HG02973 (cell line): ENCODE results near the gene LHX2.

Source experiments
- ATAC-seq: cut with Tn5 transposase; IDR thresholded peaks from one replicate; pipeline ENCODE4 v1.9.1; 2021; ENCODE audit warnings: moderate library complexity; ENCODE audit not compliant: unreplicated experiment

Gene LHX2

DNA sequence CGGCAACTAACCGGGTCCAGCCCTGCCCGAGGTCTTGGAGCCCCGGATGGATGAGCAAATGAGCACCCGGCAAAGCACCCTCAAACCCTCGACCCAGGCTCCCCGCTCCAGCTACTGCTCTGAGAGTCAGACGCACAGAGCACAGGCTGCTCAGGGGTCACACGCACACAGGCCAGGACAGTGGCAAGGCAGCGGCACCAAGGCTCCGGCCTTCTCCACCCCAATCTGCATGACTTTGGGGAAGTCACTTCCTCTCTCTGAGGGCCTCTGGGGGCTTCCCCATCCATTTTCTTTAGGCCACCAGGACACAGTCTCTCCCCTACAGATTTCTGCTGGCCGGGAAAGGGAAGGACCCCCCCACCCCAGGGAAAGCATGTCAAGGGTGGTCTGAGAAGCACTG, 18.0 kb downstream of the LHX2 start:
- ATAC-seq: no peak

DNA sequence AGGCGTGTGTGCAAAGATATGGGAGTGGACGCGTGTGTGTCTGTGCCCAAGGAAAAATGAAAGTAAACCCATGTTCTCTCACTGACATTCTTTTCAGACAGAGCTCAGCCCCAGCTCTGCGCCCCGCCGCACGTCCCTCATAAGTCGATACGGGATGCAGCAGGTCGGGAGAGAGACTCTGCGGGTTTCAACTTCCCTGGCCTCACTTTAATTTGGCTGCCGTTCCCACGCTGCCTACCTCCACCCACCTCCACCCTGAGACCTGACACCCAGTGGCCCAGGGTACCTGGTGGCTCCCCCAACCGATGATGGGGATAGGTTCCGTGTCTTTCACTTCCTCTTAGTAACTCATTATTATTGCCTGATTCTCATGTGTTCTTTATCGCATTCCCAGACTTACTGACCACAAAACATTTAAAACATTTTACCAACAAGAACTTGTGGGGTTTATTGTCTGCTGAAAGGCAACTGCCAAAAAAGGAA, 19.4 kb downstream of the LHX2 start:
- no peak for ATAC-seq

DNA sequence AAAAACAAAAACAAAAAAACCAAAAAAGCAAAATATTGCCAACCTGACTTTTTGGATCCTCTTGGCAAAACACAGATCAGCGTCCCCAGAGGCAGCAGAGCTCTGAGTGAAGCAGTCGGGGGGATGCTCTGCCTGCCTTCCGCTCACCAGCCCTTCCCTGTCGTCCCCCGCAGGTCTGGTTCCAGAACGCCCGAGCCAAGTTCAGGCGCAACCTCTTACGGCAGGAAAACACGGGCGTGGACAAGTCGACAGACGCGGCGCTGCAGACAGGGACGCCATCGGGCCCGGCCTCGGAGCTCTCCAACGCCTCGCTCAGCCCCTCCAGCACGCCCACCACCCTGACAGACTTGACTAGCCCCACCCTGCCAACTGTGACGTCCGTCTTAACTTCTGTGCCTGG, 20.7 kb downstream of the LHX2 start:
- ATAC-seq: no peak

DNA sequence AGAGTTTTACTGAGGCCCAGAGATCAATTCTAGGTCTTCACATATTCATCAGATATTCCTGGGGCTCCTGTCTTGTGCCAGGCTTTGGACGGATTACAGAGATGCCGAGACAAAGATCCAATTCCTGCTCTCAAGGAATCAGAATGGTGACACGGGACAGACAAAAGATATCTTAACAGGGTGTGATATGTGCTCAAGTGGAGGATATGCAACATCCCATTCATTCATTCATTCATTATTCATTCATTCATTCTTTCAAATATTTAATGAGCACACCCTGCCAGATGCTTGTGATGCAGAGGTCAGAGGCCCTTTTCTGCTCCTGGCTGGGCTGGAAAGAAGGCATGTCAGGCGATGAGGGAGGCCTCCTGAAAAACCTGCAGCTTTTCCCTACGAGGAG, 21.8 kb downstream of the LHX2 start:
- ATAC-seq: no peak

DNA sequence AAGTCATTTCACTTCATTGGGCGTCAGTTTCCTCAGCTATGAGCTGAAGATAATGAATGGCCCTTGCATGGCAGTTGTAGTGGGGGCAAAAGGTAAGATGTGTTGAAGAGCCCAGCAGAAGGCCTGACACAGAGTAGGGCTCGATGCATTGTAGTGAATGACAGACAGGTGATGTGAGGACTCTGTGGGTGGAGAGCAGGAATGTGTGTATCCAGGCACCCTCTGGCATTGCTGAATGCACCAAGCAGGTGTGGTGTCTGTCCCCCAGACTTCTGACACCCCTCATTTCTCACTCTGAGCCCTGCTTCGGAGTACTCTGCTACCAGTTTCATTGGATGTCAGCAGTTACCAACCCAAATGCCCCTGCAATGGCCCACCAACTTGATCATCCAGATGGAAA, 22.4 kb downstream of the LHX2 start:
- no peak for ATAC-seq

DNA sequence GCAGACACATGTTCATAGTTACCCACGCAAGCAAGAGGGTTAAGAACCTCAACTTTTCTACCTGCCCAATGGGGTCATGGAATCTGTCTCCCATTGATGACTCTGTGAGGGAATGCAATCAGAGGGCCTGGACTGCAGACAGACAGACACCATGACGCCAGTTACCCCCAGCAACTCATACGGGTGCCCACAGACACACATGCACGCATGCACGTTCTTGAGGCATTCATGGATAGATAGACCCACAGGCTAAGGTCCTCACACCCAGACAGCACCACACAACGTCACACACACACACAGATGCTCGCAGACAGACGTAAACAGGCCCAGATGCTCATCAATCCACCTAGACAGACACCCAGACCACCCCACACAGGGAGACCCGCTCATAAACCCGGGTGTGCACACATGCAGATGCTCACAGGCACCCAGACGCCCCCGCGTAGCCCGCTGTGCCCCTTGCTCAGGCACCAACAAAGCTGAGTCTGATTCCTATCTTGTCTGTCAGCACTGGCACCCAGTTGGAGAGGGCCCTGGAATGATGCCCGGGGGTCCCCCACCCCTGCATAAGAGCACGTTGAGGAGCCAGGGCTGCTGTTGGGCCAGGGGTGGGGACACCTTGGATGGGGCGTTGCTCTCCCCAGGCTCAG, 23.6 kb downstream of the LHX2 start:
- ATAC-seq: no peak

GRCh38 chr9:124036578-124036977, 25.0 kb downstream of the LHX2 start:
- no peak for ATAC-seq

DNA sequence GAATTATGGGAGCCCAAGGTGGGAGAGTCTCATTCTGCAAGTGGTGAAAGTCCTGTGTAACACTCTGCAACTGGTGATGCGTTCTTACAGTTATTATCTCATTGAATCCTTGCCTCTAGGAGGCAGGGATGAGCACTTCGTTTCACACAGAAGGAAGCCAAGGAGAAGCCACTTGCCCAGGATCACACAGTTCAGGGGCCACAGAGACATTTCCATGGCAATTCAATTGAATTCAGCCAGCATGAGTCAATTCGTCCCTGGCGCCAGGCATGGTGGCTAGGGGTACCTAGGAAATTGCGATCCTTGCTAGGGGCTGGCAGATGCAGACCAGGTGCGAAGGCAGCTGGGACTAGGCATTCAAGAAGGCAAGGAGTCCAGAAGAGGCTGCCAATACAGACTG, 26.2 kb downstream of the LHX2 start:
- ATAC-seq: no peak

GRCh38 chr9:124038239-124038638, 26.7 kb downstream of the LHX2 start:
- no peak for ATAC-seq

DNA sequence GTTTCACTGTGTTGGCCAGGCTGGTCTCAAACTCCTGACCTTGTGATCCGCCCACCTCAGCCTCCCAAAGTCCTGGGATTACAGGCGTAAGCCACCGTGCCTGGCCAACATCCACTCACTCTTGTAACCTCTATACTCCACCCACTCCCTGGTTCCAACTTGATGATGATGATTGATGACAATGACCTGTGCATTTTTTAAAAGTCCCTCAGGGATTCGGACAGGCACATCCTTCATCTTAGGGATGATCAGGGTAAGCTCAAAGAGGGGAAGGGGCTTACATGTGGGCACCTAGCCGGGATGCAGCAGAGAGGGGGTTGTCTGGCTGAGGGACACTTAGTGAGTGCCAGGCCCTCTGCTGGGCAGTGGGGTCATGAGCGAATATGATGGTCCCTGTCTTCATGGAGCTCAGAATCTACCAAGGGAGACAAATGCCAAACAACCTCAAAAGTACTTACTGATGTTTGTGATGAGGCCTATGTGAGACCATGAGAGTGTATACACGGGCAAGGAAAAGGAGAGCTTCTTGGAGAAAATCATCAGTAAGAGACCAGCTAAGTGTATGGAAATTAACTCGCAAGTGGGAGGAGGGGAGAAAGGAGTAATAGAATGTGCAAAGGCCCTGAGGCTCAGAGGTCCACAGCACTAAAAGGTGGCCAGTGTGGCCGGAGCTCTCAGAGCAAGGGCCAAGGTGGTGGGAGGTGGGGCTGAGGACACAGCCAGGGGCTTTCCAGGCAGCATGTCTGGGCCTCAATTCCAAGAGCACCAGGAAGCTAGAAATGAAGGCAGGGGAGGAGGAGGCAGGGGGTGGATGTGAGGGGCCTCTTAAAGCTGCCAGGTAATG, 27.4 kb downstream of the LHX2 start:
- no peak for ATAC-seq

DNA sequence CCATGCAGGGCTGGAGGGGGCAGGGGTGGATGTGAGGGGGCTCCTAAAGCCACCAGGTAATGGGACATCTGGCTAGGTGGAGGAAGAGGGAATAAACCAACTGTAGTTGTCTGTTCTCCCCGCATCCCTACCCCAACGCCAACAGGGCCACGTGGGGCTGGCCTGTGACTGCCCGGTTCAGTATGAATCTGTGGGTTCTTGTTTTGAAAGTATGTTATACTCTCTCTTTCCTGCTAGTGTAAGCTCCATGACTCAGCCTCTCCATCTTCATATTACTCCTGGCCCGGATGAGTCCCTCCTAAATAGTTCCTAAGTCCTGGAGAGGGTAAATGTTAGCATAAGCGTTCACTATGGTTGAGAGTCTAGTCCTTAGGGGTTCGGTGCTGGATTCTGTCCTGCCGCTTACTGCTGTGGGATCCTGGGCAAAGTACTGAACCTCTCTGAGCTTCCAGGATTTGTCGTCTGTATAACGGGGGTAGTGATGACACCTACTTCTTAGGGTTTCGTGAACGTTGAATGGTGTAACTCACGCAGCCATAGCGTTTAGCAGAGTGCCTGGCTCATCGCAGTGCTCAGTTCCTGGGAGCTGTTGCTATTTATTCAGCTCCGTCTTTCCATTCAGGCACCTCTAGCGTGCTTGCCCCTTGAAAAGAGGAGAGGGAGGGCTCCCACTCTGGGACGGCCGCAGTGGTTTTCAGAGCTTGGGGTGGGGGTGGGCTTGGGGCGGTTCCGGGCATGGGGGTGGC, 28.8 kb downstream of the LHX2 start:
- no peak for ATAC-seq

DNA sequence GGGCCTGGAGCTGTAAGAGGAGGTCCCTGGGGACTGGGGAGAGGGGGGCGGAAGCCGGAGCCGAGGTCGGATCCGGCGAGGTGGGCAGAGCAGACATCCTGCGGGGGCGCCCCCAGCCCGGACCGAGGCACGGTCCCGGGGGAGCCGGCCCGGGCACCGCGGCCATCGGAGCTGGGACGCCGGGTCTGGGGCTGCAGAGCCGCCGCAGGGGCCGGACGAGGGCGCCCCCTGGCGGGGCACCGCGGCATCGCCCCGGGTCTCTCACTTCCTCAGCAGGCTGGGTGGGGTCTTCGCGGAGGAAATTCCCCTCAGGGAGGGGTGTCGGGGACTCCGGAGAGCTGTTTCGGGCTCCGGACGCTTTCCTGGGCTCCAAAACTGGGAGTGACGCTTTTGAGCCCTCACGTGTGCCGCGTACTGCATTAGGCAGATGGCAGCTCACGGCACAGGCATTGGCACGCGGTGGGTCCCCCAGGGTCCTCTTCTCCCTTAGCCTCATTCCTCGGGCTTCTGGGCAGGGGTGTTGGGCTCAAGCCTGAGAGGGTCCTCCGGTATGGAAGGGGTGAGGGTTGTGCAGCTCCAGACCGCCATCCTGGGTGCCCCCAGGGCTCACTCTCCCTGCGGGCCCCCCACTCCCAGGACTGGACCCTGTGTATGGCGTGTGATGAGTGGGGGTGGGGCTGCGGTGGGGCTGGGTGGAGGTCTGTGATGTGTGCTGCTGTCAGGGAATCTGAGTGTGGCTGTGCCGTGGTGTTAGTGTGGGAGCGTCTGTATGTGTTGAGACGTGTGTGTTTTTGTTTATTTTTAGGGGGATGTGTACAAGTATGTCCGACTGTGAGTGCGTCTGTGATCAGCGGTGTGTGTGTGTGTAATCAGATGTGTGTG, 29.6 kb downstream of the LHX2 start:
- no peak for ATAC-seq

- ATAC-seq: no peak
Observed at GRCh38 chr9:124041817-124042116, 30.2 kb downstream of the LHX2 start.

DNA sequence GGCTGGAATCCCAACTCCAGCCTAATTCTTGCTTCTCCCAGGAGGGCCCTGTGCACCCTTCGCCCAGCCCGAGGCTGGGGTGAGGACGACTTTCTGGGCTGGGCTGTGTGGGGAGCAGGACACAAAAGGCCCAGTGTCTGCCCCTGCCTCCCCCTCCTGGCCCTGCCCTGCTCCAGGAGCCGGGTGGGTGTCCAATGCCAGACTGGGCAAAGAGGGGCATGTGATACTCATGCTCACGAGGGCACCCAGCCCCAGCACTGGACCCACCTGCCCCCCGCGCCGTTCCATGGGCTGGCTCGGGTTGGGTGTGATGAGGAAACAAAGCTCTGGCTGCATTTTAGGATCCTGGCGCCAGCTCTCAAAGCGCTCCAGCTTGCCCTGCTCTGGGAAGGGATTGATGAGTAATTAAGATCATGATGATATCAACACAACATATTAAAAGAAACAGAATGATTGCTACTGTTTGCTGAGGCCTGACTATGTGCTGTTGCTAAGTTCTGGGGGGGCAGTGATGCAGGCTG, 30.7 kb downstream of the LHX2 start:
- no peak for ATAC-seq

GRCh38 chr9:124044448-124044847, 32.9 kb downstream of the LHX2 start:
- ATAC-seq: no peak

- no peak for ATAC-seq
Observed at GRCh38 chr9:124045076-124045829, 33.7 kb downstream of the LHX2 start.

GRCh38 chr9:124045830-124046177, 34.2 kb downstream of the LHX2 start:
- no peak for ATAC-seq

GRCh38 chr9:124046189-124046588, 34.6 kb downstream of the LHX2 start:
- ATAC-seq: no peak

DNA sequence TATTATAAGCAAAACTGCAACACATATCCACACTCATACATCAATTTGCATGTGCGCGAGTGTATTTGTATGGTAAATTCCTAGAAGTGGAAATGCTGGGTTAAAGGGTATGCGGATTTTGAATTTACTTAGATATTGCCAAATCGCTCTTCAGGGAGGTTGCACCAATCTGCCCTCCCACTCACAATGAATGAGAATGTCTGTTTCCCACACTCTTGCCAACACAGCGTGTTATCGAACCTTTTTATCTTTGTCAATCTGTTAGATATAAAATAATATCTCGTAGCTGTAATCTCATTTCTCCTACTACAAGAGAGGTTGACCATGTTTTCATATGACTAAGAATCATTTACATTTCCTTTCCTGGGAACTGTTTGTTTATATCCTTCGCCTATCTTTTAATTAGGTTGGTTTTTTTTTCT, 35.7 kb downstream of the LHX2 start:
- ATAC-seq: no peak

DNA sequence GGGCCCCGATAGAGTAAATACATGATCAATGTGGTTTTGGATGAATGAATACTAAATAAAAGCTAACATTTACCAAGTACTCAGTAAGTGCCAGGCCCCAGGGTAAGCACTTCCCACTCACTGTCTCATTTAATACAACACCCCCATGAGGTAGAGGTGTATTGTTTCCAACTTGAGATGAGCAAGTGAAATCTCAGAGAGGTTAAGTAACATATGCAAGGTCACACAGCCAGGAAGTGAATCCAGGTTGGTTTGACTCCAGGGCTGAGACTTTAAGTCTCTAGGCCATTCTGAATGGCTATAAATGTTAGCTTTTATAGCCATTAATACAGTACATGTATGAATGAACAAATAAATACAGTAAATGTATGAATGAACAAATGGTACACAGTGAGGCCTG, 39.4 kb downstream of the LHX2 start:
- no peak for ATAC-seq
